Dedifferentiated amniotic fluid mesenchymal stem cell (primary cell): ENCODE results near the gene IGFLR1.
A peak's percentile ranks its signal among the peaks of the same experiment; 100 is the strongest.
"Not testable (repeated sequence)": the region's sequence is repeated elsewhere in the genome, so short reads cannot be mapped to it uniquely, and the experiment has no call there.

Experiments
- DNase-seq: peaks from one replicate; pipeline ENCODE4 v3.0.0-alpha.2; 2016; ENCODE audit errors: extremely low spot score

The IGFLR1 gene

DNA sequence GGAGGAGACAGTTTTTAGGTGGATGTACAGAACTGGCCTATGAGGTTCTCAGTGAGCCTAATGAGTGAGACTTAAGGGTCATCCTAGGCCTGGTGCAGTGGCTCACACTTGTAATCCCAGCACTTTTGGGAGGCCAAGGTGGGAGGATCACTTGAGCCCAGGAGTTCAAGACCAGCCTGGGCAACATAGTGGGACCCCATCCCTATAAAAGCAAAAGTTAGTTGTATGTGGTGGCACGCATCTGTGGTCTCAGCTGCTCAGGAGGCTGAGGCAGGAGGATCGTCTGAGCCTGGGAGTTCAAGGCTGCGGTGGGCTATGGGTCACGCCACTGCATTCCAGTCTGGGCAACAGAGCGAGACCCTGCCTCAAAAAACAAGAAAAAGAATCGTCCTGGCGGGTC is 18.1 kb downstream of the IGFLR1 start:
- not testable (repeated sequence) for DNase-seq

GRCh38 chr19:35723671-35724070 is 18.6 kb downstream of the IGFLR1 start:
- DNase-seq, result no peak

- DNase-seq, result no peak
These were observed 19.4 kb downstream of the IGFLR1 start for GRCh38 chr19:35722897-35723296.

GRCh38 chr19:35722461-35722860 is 19.8 kb downstream of the IGFLR1 start:
- no peak for DNase-seq

- no peak for DNase-seq
These were observed 20.9 kb downstream of the IGFLR1 start for GRCh38 chr19:35721374-35721773.

- DNase-seq, result no peak
These were observed 21.6 kb downstream of the IGFLR1 start for GRCh38 chr19:35720648-35721047.

DNA sequence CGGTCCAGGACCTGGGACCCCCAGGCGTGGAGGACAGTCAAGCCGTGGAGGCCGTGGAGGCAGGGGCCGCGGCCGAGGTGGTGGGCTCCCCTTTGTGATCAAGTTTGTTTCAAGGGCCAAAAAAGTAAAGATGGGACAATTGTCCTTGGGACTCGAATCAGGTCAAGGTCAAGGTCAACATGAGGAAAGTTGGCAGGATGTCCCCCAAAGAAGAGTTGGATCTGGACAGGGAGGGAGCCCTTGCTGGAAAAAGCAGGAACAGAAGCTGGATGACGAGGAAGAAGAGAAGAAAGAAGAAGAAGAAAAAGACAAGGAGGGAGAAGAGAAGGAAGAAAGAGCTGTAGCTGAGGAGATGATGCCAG is 22.1 kb downstream of the IGFLR1 start:
- no peak for DNase-seq

- no peak for DNase-seq
These were observed 22.7 kb downstream of the IGFLR1 start for GRCh38 chr19:35719402-35720162.

DNA sequence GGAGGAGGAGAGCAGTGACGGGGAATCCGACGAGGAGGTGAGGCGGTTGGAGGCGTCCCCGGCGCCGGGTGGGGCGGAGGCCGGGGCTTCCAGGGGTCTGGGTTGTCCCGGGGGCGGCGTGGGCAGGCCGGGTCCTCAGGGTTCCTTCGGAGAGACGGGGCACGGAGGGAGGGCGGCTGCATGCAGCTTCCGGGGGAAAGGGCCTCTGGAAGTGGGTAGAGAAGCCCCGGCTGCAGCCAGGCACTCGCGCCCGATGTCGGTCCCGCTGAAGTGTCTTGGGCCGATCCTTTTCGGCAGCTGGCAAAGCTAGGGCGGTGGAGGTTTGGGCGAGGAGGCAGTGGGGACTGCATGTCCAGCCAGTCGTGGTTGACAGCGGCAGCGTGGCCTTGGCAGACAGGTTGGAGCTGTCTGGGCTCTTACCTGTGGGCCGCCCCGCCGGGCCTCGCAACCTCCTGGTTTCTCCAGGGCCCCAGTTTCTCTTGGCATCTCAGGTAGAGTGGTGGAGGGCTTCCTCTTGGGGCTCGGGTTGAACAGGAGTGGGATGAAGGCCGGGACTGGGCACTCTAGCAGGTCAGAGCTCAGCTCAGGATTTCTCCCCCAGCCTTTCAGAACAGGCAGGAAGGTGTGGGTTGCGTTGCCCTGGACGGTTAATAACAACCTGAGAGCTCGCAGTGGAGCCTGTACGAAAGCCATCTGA is 23.8 kb downstream of the IGFLR1 start:
- no peak for DNase-seq

- peak; percentile 87 for DNase-seq
These were observed 24.4 kb downstream of the IGFLR1 start, which contains the start of gene KMT2B for GRCh38 chr19:35717665-35718344. TSS of gene KMT2B (plus strand) at chr19:35718003. CDS start at chr19:35718019, 16 bp downstream.

DNA sequence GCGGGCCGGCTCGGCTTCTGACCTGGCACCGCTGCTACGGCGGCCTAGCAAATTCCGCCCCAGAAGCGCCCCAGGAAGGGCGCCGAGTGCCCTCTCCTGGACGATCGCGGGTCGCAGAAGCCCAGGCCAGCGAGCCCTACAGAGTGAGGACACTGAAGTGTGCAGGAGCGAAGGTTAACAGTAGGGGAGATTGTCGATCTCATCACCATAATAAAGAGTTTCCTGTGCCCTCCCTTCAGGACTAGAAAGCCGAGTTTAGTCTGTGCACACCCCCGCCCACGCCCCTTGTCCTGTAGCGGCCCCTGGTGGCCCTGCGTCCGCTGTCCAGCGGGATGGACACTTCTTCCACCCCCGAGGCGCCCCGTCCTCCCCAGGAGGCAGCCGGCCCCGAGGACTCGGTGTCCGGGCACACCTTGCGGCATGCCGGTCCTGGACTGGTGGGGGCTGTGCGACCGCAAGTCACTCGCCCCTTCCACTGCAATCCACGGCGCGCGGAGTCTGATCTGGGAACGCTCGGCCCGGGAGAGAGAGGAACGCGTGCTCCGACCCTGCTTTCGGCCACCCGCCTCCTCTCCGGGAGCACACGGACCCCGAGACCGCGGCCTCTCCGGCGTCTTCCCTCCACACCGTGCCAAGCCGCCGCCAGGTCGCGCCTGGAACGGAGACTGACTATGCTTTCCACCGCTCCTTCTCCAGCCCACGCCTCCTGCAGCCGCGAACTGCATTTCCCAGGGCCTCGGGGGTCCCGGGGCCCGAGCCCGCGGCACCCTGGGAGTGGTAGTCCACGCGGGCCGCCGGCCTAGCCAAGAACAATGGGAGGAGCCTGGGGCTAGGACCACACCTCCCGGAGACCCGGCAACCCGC is 25.2 kb downstream of the IGFLR1 start:
- DNase-seq, result peak; percentile 83

DNA sequence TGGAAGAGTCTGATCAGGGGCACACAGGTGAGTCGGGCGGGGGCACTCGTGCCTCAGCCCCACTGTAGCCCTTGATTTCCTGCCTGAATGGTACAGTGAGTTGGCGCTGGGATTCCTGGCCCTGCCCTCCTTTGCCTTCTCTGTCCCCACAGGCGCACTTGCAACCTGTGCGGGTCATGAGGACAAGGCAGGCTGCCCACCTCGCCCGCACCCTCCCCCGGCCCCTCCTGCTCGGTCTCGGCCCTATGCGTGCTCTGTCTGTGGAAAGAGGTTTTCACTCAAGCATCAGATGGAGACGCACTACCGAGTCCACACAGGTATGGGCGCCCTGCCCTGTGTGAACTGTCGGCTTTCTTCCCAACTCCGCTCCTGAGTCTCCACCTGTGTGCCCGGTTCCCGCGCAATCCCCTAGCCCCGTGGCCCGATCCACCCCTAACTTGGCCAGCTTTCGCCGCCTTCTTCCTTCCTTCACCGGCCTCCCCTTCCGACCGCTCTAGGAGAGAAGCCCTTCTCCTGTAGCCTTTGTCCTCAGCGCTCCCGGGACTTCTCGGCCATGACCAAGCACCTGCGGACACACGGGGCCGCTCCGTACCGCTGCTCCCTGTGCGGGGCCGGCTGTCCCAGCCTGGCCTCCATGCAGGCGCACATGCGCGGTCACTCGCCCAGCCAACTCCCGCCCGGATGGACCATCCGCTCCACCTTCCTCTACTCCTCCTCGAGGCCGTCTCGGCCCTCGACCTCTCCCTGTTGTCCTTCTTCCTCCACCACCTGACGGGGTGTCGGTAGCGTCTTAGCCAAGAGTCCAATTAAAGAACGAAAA is 26.1 kb downstream of the IGFLR1 start:
- no peak for DNase-seq

GRCh38 chr19:35715355-35715809 is 26.9 kb downstream of the IGFLR1 start:
- no peak for DNase-seq

DNA sequence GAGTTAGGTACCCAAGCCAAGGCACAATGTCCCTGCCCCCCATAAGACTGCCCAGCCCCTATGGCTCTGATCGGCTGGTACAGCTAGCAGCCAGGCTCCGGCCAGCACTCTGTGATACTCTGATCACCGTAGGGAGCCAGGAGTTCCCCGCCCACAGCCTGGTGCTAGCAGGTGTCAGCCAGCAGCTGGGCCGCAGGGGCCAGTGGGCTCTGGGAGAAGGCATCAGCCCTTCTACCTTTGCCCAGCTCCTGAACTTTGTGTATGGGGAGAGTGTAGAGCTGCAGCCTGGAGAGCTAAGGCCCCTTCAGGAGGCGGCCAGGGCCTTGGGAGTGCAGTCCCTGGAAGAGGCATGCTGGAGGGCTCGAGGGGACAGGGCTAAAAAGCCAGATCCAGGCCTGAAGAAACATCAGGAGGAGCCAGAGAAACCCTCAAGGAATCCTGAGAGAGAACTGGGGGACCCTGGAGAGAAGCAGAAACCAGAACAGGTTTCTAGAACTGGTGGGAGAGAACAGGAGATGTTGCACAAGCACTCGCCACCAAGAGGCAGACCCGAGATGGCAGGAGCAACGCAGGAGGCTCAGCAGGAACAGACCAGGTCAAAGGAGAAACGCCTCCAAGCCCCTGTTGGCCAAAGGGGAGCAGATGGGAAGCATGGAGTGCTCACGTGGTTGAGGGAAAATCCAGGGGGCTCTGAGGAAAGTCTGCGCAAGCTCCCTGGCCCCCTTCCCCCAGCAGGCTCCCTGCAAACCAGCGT is 27.5 kb downstream of the IGFLR1 start:
- DNase-seq, result no peak

DNA sequence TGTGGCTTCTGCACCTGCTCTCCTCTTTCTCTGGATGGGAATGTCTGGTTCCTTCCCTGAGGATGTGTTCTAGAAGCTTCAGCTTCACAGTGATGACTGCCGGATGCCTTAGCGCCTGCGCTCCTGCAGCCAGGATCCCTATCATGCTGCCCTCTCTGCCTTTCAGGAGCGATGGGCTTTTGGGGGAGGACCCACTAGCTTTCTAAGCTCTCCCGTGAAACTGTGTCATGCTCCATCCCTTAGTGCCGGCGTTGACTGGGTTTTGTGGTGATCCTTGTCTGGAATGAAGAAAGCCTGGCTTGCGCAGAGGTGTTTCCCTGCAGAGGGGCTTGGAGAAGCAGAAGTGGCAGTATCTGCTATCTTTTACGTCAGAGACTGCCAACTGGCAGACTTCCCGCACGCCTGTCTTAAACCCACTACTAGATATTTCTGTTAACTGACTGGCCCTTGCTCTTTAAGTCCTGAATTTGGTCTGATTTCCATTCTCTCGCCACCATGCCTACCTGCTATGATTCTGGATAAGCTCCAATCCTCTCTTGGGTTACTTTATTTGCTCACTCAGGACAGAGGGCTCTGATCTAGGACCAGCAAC is 28.3 kb downstream of the IGFLR1 start:
- no peak for DNase-seq

GRCh38 chr19:35713506-35713850 is 28.8 kb downstream of the IGFLR1 start:
- DNase-seq, result no peak

DNA sequence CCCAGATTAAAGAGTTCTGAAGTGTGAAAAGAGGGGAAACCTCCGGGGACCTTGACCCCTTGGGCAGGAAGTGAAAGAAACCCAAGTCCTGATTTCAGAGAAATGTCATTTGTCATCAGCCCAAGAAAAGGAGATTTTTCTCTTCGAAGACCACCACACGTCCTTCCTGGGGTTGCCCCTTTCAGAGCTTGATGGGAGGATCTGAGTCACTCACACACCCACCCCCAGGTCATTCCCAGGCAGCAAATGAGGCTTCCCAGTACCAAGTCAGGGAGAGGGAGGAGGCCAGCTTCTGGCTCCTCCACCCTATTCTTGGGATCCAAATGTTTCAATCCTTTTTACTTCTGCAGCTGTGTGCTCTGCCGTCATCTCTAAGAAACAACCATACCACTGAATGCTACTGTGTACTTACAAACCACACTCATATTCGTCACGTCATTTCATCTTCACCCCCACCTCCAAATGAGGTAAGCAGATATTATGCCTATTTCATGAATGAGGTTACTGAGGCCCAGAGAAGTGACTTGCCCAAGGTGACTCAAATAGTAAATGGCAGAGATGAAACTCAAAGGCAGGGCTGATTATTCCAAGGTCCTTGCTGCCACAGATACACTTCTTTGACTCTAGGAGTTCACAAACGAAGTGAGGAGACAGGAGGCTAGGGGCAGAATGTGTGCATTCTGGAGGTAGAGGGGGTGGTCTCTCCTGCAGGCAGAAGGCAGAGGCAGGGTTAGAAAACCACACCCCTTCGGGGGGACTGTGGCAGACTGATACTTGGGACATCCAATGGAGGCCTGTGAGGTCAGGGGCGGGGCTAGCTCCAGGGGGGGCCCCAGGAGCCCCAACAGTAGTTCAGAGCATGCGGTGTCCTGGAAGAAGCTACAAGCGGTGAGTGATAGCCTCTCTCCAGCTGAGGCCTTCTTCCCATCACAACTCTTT is 29.4 kb downstream of the IGFLR1 start:
- DNase-seq, result no peak
